ENCODE measurements around the gene THAP6. TPM values are rescaled to one million over a fixed set of nuclear protein-coding genes. Genes with fewer than 3 reads are reported as not detected.

The THAP6 gene, protein sequence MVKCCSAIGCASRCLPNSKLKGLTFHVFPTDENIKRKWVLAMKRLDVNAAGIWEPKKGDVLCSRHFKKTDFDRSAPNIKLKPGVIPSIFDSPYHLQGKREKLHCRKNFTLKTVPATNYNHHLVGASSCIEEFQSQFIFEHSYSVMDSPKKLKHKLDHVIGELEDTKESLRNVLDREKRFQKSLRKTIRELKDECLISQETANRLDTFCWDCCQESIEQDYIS
- total RNA-seq = 10 to 100 TPM in 1 of 2 donors, 1 to 10 TPM in 1; 8.7 to 11.5 TPM
- 1 to 10 TPM; 4.2 to 6.4 TPM for polyA plus RNA-seq

DNA sequence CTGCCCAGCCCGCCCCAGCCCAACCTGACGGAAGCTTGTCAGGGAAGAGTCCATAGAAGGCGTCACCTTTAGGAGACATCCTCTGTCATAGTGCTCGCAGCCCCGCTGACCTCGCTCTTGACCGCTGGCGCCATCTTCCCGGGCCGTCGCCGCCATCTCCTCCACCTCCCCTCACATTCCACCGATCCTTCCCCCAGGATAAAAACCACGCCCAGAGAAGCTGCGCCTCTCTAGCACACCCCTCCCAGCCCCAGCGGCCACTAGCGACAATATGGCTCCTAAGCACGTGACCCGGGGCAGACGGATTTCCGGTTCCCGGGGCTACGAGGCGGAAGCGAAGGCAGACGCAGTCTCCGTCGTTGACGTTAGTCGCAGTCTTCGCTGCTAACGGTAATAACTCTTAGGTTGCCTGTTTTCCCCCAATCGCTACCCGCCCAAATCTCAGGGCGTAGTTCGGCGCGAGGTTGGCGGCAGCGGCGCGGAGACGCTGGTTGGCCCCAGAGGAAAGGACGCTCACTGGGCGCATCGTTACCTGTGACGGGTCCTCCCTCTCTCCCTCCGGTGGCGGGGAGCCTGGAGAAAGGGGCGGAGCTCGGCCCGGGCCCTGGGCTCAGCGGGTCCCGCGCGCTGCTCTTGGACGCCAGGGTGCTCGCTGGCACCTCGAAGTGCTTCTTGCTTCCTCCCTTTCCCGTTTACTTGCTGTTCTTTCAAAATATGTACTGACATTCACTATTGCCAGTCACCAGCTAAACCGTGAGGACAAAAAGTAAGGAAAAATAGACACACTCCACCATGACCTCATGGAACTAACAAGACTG is at the start of gene THAP6, which contains the start of gene RCHY1:
Gene THAP6, plus strand, starts transcription at position 343 of the 818 bp plus-strand sequence. CDS start 980 bp downstream, outside the sequence.
Gene RCHY1, minus strand, starts transcription at position 273 of the 818 bp plus-strand sequence. Its CDS starts 117 bp downstream, at position 156.
- H3K27me3 ChIP-seq (ENCODE audit: control insufficient read depth in 4 of 4, insufficient read depth in 4 of 4, low read length in 3 of 4) = no peaks in the 10 kb centered on the region
- peak within 1 kb of the TSS; percentile 50 to 93 for H3K9ac ChIP-seq (ENCODE audit: low read depth in 1 of 2, low read length in 2 of 2)
- peak within 1 kb of the TSS; percentile 58 to 97 (median 93) for H3K4me3 ChIP-seq (ENCODE audit: low read depth in 1 of 3, low read length in 3 of 3)
- under 1% methylated on average over 61 of the region's 61 CpGs for WGBS
- peaks cover 0 to 13% (median 5%) of the 10 kb centered on the region in 4 donors for H3K36me3 ChIP-seq (ENCODE audit: control insufficient read depth in 4 of 4, insufficient read depth in 3 of 4, low read depth in 1 of 4, low read length in 3 of 4)
- peak; percentile 93 for DNase-seq (ENCODE audit: low spot score)
- peak within 1 kb of the TSS; percentile 97 for H3K27ac ChIP-seq (ENCODE audit: low read depth in 1 of 2, low read length in 2 of 2)
- TF ChIP-seq RAD21 (IDR thresholded peaks at IDR 0.05) (peak in 1 of 2 donors; percentile 19), YY1 (IDR thresholded peaks at IDR 0.05) (peak; percentile 99), FOXA2 (IDR thresholded peaks at IDR 0.05) (no peak), FOXA1 (IDR thresholded peaks at IDR 0.05) (no peak), JUND (IDR thresholded peaks at IDR 0.05) (peak in 1 of 2 donors; percentile 55), EGR1 (IDR thresholded peaks at IDR 0.05; ENCODE audit: low read depth in 2 of 2) (peak in 1 of 2 donors; percentile 34), GABPA (IDR thresholded peaks at IDR 0.05 in 1 of 2, conservative IDR thresholded peaks at IDR 0.05 in 1 of 2) (peak; percentile 92 to 98), SP1 (IDR thresholded peaks at IDR 0.05) (peak; percentile 75), TAF1 (conservative IDR thresholded peaks at IDR 0.05) (peak; percentile 85), HNF4G (IDR thresholded peaks at IDR 0.05) (no peak), HNF4A (conservative IDR thresholded peaks at IDR 0.05) (peak in 1 of 2 donors; percentile 4), NR2F2 (IDR thresholded peaks at IDR 0.05) (peak; percentile 58), RXRA (IDR thresholded peaks at IDR 0.05) (peak; percentile 61 to 69)
- TF ChIP-seq, protein P1, sequence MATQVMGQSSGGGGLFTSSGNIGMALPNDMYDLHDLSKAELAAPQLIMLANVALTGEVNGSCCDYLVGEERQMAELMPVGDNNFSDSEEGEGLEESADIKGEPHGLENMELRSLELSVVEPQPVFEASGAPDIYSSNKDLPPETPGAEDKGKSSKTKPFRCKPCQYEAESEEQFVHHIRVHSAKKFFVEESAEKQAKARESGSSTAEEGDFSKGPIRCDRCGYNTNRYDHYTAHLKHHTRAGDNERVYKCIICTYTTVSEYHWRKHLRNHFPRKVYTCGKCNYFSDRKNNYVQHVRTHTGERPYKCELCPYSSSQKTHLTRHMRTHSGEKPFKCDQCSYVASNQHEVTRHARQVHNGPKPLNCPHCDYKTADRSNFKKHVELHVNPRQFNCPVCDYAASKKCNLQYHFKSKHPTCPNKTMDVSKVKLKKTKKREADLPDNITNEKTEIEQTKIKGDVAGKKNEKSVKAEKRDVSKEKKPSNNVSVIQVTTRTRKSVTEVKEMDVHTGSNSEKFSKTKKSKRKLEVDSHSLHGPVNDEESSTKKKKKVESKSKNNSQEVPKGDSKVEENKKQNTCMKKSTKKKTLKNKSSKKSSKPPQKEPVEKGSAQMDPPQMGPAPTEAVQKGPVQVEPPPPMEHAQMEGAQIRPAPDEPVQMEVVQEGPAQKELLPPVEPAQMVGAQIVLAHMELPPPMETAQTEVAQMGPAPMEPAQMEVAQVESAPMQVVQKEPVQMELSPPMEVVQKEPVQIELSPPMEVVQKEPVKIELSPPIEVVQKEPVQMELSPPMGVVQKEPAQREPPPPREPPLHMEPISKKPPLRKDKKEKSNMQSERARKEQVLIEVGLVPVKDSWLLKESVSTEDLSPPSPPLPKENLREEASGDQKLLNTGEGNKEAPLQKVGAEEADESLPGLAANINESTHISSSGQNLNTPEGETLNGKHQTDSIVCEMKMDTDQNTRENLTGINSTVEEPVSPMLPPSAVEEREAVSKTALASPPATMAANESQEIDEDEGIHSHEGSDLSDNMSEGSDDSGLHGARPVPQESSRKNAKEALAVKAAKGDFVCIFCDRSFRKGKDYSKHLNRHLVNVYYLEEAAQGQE (IDR thresholded peaks at IDR 0.05) = peak; percentile 61
- TF ChIP-seq, protein P2, sequence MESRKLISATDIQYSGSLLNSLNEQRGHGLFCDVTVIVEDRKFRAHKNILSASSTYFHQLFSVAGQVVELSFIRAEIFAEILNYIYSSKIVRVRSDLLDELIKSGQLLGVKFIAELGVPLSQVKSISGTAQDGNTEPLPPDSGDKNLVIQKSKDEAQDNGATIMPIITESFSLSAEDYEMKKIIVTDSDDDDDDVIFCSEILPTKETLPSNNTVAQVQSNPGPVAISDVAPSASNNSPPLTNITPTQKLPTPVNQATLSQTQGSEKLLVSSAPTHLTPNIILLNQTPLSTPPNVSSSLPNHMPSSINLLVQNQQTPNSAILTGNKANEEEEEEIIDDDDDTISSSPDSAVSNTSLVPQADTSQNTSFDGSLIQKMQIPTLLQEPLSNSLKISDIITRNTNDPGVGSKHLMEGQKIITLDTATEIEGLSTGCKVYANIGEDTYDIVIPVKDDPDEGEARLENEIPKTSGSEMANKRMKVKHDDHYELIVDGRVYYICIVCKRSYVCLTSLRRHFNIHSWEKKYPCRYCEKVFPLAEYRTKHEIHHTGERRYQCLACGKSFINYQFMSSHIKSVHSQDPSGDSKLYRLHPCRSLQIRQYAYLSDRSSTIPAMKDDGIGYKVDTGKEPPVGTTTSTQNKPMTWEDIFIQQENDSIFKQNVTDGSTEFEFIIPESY (IDR thresholded peaks at IDR 0.05) = peak; percentile 40
- TF ChIP-seq, protein P3, sequence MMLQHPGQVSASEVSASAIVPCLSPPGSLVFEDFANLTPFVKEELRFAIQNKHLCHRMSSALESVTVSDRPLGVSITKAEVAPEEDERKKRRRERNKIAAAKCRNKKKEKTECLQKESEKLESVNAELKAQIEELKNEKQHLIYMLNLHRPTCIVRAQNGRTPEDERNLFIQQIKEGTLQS (IDR thresholded peaks at IDR 0.05) = peak; percentile 23
- TF ChIP-seq, protein P4, sequence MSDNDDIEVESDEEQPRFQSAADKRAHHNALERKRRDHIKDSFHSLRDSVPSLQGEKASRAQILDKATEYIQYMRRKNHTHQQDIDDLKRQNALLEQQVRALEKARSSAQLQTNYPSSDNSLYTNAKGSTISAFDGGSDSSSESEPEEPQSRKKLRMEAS (IDR thresholded peaks at IDR 0.05) = peak; percentile 96
- TF ChIP-seq, protein P5, sequence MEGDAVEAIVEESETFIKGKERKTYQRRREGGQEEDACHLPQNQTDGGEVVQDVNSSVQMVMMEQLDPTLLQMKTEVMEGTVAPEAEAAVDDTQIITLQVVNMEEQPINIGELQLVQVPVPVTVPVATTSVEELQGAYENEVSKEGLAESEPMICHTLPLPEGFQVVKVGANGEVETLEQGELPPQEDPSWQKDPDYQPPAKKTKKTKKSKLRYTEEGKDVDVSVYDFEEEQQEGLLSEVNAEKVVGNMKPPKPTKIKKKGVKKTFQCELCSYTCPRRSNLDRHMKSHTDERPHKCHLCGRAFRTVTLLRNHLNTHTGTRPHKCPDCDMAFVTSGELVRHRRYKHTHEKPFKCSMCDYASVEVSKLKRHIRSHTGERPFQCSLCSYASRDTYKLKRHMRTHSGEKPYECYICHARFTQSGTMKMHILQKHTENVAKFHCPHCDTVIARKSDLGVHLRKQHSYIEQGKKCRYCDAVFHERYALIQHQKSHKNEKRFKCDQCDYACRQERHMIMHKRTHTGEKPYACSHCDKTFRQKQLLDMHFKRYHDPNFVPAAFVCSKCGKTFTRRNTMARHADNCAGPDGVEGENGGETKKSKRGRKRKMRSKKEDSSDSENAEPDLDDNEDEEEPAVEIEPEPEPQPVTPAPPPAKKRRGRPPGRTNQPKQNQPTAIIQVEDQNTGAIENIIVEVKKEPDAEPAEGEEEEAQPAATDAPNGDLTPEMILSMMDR (IDR thresholded peaks at IDR 0.05; ENCODE audit: low read depth, low read length, missing input control) = no peak
- H3K4me1 ChIP-seq (ENCODE audit: control insufficient read depth in 4 of 4, insufficient read depth in 4 of 4, low read length in 3 of 4) = peaks cover 6 to 34% (median 17%) of the 10 kb centered on the region in 4 donors
- H3K9me3 ChIP-seq (ENCODE audit: control insufficient read depth in 4 of 4, low read length in 3 of 4) = no peaks in the 10 kb centered on the region
